Tibial nerve (tissue), 4 donors: ENCODE measurements around the gene SPATA20. TPM values are rescaled to one million over a fixed set of nuclear protein-coding genes. Genes with fewer than 3 reads are reported as not detected.

Source experiments
- DNase-seq, 2 donors: peaks; one replicate each; pipeline ENCODE4 v3.0.0-alpha.2; 2019; ENCODE audit warnings: low spot score in 2 of 2
- H3K27ac ChIP-seq, 4 donors: fragments of 200-600 bp; sonication (generic) in 3 of 4; one replicate each; pipeline ENCODE4 v1.5.1; 2017 to 2019; ENCODE audit warnings: mild to moderate bottlenecking in 1 of 4
- H3K27me3 ChIP-seq, 2 donors: fragments of 200-600 bp; sonication (generic) in 1 of 2; one replicate each; pipeline versions ENCODE4 v1.5.1 to v1.6.0; 2017 to 2019
- H3K36me3 ChIP-seq, 3 donors: fragments of 200-600 bp; sonication (generic); one replicate each; pipeline ENCODE4 v1.5.1; 2018 to 2019
- H3K4me1 ChIP-seq, 4 donors: fragments of 200-600 bp; sonication (generic) in 3 of 4; one replicate each; pipeline ENCODE4 v1.5.1; 2017 to 2019
- H3K4me3 ChIP-seq, 4 donors: fragments of 200-600 bp; sonication (generic) in 3 of 4; one replicate each; pipeline ENCODE4 v1.5.1; 2017 to 2019; ENCODE audit warnings: mild to moderate bottlenecking in 1 of 4, moderate library complexity in 1 of 4
- H3K9me3 ChIP-seq, 4 donors: fragments of 200-600 bp; sonication (generic) in 3 of 4; one replicate each; pipeline ENCODE4 v1.5.1; 2017 to 2019
- CTCF ChIP-seq, 5 experiments: fragments of 200-600 bp in 3 of 5; fragments of 450-650 bp in 2 of 5; sonication (generic) in 3 of 5; IDR thresholded peaks; one replicate each; pipeline ENCODE4 v1.5.1; 2016 to 2019; ENCODE audit warnings: antibody characterized with exemption in 5 of 5, mild to moderate bottlenecking in 3 of 5, moderate library complexity in 2 of 5
- EP300 ChIP-seq, 2 donors: sonication (generic); formaldehyde crosslinking; IDR thresholded peaks; one replicate each; pipeline ENCODE4 v1.6.1; 2017; ENCODE audit warnings: antibody characterized with exemption in 2 of 2, mild to moderate bottlenecking in 1 of 2
- POLR2A ChIP-seq, 2 donors: fragments of 450-650 bp; IDR thresholded peaks; one replicate each; pipeline ENCODE4 v1.6.1; 2017; ENCODE audit warnings: antibody characterized with exemption in 2 of 2, mild to moderate bottlenecking in 2 of 2, moderate library complexity in 2 of 2
- WGBS, 2 donors: methylation state at CpG; one replicate each; pipeline ENCODE4 v1.1.5; 2018; 5-methylcytosine and 5-hydroxymethylcytosine counted together
- total RNA-seq, 4 donors: library from RNA; depleted of rRNA; stranded (reverse); fragments of >200 nt; gene quantifications; one replicate each; pipeline ENCODE4 v1.1.0, GENCODE V29; 2016

The SPATA20 gene
- total RNA-seq, 4 donors from 2014 or later, result 80.8 to 151 (median 89.6) TPM

- Histone ChIP-seq H3K4me3 (no peak overlapping the region), H3K27me3 (no peaks in the 10 kb centered on the region), H3K4me1 (peaks cover 0 to 13% (median 8%) of the 10 kb centered on the region in 4 donors), H3K36me3 (peaks cover 0 to 81% (median 0%) of the 10 kb centered on the region in 3 donors), H3K9me3 (no peaks in the 10 kb centered on the region), H3K27ac (no peak overlapping the region)
- no peak for TF ChIP-seq EP300 (IDR thresholded peaks at IDR 0.05)
- no peak for TF ChIP-seq POLR2A (IDR thresholded peaks at IDR 0.05)
- no peak for TF ChIP-seq CTCF (IDR thresholded peaks at IDR 0.05)
- DNase-seq, result no peak
- 85 to 87% methylated on average over 4 to 6 of the region's 12 CpGs for WGBS, 2 donors
Observed at GRCh38 chr17:50551884-50552283, 4.9 kb downstream of the SPATA20 start.

DNA sequence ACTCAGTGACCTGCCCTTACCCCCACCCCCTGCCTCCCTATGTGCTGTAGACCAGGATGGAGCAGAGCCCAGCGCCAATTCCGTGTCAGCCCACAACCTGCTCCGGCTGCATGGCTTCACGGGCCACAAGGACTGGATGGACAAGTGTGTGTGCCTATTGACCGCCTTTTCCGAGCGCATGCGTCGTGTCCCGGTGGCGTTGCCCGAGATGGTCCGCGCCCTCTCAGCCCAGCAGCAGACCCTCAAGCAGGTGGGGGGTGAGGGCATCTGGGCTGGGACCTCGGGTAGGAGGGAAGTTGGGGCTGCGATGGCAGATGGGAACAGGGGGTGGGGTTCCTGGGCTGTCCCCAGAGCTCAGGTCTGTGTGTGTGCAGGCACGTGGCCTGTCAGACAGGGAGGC lies 7.2 kb downstream of the SPATA20 start:
- no peak overlapping the region for H3K4me3 ChIP-seq

GRCh38 chr17:50556803-50557202 lies 9.8 kb downstream of the SPATA20 start:
- peaks cover 0 to 48% (median 0%) of the 10 kb centered on the region in 3 donors for H3K36me3 ChIP-seq
- no peak overlapping the region for H3K4me3 ChIP-seq
- no peak for TF ChIP-seq POLR2A (IDR thresholded peaks at IDR 0.05)
- TF ChIP-seq CTCF (IDR thresholded peaks at IDR 0.05), result no peak
- no peak for TF ChIP-seq EP300 (IDR thresholded peaks at IDR 0.05)
- no peak overlapping the region for H3K27ac ChIP-seq
- no peak for DNase-seq
- H3K27me3 ChIP-seq, result peaks cover 3 to 28% of the 10 kb centered on the region in 2 donors
- peaks cover 0 to 35% (median 25%) of the 10 kb centered on the region in 4 donors for H3K4me1 ChIP-seq
- H3K9me3 ChIP-seq, result no peaks in the 10 kb centered on the region
- WGBS, 2 donors, result 61 to 75% methylated on average over 4 to 5 of the region's 5 CpGs

More for the DNA sequence above, 7.2 kb downstream of the SPATA20 start:
- WGBS, 2 donors, result 87 to 93% methylated on average over 14 to 17 of the region's 17 CpGs
- Histone ChIP-seq H3K36me3 (peaks cover 0 to 73% (median 0%) of the 10 kb centered on the region in 3 donors), H3K27ac (no peak overlapping the region), H3K4me1 (peaks cover 0 to 9% (median 3%) of the 10 kb centered on the region in 4 donors), H3K9me3 (no peaks in the 10 kb centered on the region), H3K27me3 (peaks cover 0 to 4% of the 10 kb centered on the region in 2 donors)
- DNase-seq, result no peak
- no peak for TF ChIP-seq EP300 (IDR thresholded peaks at IDR 0.05)
- TF ChIP-seq CTCF (IDR thresholded peaks at IDR 0.05), result no peak
- TF ChIP-seq POLR2A (IDR thresholded peaks at IDR 0.05), result no peak

- WGBS, 2 donors, result 81 to 86% methylated on average over 4 of the region's 4 CpGs
- Histone ChIP-seq H3K27ac (no peak overlapping the region), H3K4me3 (no peak overlapping the region), H3K27me3 (peaks cover 3 to 36% of the 10 kb centered on the region in 2 donors), H3K4me1 (peaks cover 0 to 43% (median 25%) of the 10 kb centered on the region in 4 donors), H3K9me3 (no peaks in the 10 kb centered on the region), H3K36me3 (peaks cover 0 to 40% (median 0%) of the 10 kb centered on the region in 3 donors)
- DNase-seq, result no peak
- TF ChIP-seq EP300 (IDR thresholded peaks at IDR 0.05) (no peak), CTCF (IDR thresholded peaks at IDR 0.05) (no peak), POLR2A (IDR thresholded peaks at IDR 0.05) (no peak)
Observed at GRCh38 chr17:50557630-50558029, 10.7 kb downstream of the SPATA20 start.

GRCh38 chr17:50558091-50558490 lies 11.1 kb downstream of the SPATA20 start:
- Histone ChIP-seq H3K27ac (no peak overlapping the region), H3K9me3 (no peaks in the 10 kb centered on the region), H3K27me3 (peaks cover 3 to 41% of the 10 kb centered on the region in 2 donors), H3K36me3 (peaks cover 0 to 35% (median 0%) of the 10 kb centered on the region in 3 donors), H3K4me3 (no peak overlapping the region), H3K4me1 (peaks cover 0 to 45% (median 25%) of the 10 kb centered on the region in 4 donors)
- WGBS, 2 donors, result 68 to 72% methylated on average over 4 of the region's 4 CpGs
- DNase-seq, result no peak
- TF ChIP-seq EP300 (IDR thresholded peaks at IDR 0.05), result no peak
- no peak for TF ChIP-seq CTCF (IDR thresholded peaks at IDR 0.05)
- TF ChIP-seq POLR2A (IDR thresholded peaks at IDR 0.05), result no peak
